ENCODE results near the gene VEZT.
"Not testable (repeated sequence)": the region's sequence is repeated elsewhere in the genome, so short reads cannot be mapped to it uniquely, and the experiment has no call there.

The VEZT gene

DNA sequence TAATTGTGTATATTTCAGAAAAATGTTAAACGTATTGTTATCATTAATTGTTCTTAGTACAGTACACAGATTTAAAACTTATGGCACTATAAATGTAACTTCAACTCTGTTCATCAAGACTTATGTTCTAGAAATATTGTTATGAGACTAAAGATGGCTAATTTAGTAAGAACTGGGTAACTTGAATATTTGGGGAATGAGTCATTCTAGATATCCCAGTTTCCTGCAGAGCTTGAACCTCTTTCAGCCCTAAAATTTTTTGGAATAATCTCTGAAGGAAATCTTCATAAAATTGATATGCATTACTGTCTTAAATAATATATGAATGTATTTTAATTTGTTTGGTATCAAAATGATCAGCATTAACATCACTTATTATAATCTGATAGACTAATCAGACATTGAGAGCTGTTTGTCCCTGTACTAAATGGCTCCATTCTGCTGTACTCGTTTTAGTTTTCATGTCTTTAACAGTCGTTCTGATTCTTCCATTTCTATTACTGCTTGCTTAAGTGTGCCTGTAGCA is 87.1 kb downstream of the VEZT start:
- no peaks in the 10 kb centered on the region for H3K79me2 ChIP-seq (ENCODE audit: control insufficient read depth, insufficient read depth, low read length, poor library complexity)
- H4K8ac ChIP-seq (ENCODE audit: low read depth, low read length): no peak overlapping the region
- H3K23ac ChIP-seq (ENCODE audit: low read length): no peak overlapping the region
- H3K27ac ChIP-seq (ENCODE audit: low read depth, low read length): no peak overlapping the region
- H3K18ac ChIP-seq (ENCODE audit: low read length): no peak overlapping the region
- H3K14ac ChIP-seq (ENCODE audit: low read length): no peak overlapping the region
- H3K79me1 ChIP-seq (ENCODE audit: low read length): no peaks in the 10 kb centered on the region
- peak in 1 of 2 donors; percentile 21 for DNase-seq
- H4K91ac ChIP-seq (ENCODE audit: low read depth, low read length): no peak overlapping the region
- no peak overlapping the region for H2AFZ ChIP-seq (ENCODE audit: insufficient read depth, low read length, poor library complexity)
- H3K27me3 ChIP-seq (ENCODE audit: insufficient read depth, low read length): no peaks in the 10 kb centered on the region
- H3K36me3 ChIP-seq (ENCODE audit: control insufficient read depth in 1 of 2, insufficient read depth in 2 of 2, low read length in 2 of 2): peaks cover 9 to 10% of the 10 kb centered on the region in 2 experiments
- H3K4me2 ChIP-seq (ENCODE audit: low read length): no peak overlapping the region
- no peak overlapping the region for H4K12ac ChIP-seq (ENCODE audit: low read depth, low read length)
- H3K9me3 ChIP-seq (ENCODE audit: insufficient read depth, low read depth, low read length): no peaks in the 10 kb centered on the region
- no peak overlapping the region for H2AK5ac ChIP-seq (ENCODE audit: low read length)
- no peak overlapping the region for H2BK5ac ChIP-seq (ENCODE audit: low read depth, low read length, poor library complexity)
- no peaks in the 10 kb centered on the region for H3K4me1 ChIP-seq (ENCODE audit: control insufficient read depth in 1 of 2, insufficient read depth in 2 of 2, low read length in 2 of 2)
- no peak overlapping the region for H3K4ac ChIP-seq (ENCODE audit: low read depth, low read length)
- H3K4me3 ChIP-seq (ENCODE audit: low read depth, low read length): no peak overlapping the region
- WGBS (ENCODE audit: extremely low coverage, insufficient coverage, insufficient read length): no CpG with 5 or more reads among the region's 3 CpGs
- H2BK12ac ChIP-seq (ENCODE audit: low read length): no peak overlapping the region
- H2BK120ac ChIP-seq (ENCODE audit: insufficient read depth, low read length, poor library complexity): no peak overlapping the region
- no peak overlapping the region for H3K9ac ChIP-seq (ENCODE audit: low read length)

DNA sequence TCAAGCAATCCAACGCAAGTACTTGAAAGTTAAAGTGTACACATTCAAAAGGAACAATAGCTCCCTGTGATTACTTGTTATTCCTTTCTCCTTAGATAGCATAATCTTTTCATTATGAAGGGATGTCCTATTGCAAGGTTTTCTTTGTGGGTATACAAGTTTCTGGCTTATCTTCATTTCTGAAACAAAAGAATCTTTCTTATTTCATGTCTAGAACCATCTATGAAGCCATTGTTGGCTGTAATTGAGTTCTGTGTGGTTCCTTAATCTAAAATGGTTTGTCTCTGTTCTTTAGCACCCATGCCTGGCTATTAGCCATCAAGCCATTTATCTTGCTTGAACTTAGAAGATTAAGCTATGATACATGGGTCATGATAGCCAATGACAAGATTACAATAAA is 95.0 kb downstream of the VEZT start:
- WGBS (ENCODE audit: extremely low coverage, insufficient coverage, insufficient read length): no CpG with 5 or more reads among the region's 1 CpG
- no peak for DNase-seq
- no peak overlapping the region for H2BK12ac ChIP-seq (ENCODE audit: low read length)
- no peak overlapping the region for H4K8ac ChIP-seq (ENCODE audit: low read depth, low read length)
- no peak overlapping the region for H2BK120ac ChIP-seq (ENCODE audit: insufficient read depth, low read length, poor library complexity)
- no peak overlapping the region for H3K18ac ChIP-seq (ENCODE audit: low read length)
- H3K79me1 ChIP-seq (ENCODE audit: low read length): no peaks in the 10 kb centered on the region
- H3K14ac ChIP-seq (ENCODE audit: low read length): no peak overlapping the region
- H2BK5ac ChIP-seq (ENCODE audit: low read depth, low read length, poor library complexity): no peak overlapping the region
- no peak overlapping the region for H3K4me3 ChIP-seq (ENCODE audit: low read depth, low read length)
- no peak overlapping the region for H2AFZ ChIP-seq (ENCODE audit: insufficient read depth, low read length, poor library complexity)
- no peak overlapping the region for H4K91ac ChIP-seq (ENCODE audit: low read depth, low read length)
- no peaks in the 10 kb centered on the region for H3K4me1 ChIP-seq (ENCODE audit: control insufficient read depth in 1 of 2, insufficient read depth in 2 of 2, low read length in 2 of 2)
- no peak overlapping the region for H3K23ac ChIP-seq (ENCODE audit: low read length)
- no peak overlapping the region for H3K4me2 ChIP-seq (ENCODE audit: low read length)
- no peak overlapping the region for H3K27ac ChIP-seq (ENCODE audit: low read depth, low read length)
- no peaks in the 10 kb centered on the region for H3K79me2 ChIP-seq (ENCODE audit: control insufficient read depth, insufficient read depth, low read length, poor library complexity)
- H3K9me3 ChIP-seq (ENCODE audit: insufficient read depth, low read depth, low read length): no peaks in the 10 kb centered on the region
- H3K4ac ChIP-seq (ENCODE audit: low read depth, low read length): no peak overlapping the region
- no peak overlapping the region for H3K9ac ChIP-seq (ENCODE audit: low read length)
- no peak overlapping the region for H4K12ac ChIP-seq (ENCODE audit: low read depth, low read length)
- H3K36me3 ChIP-seq (ENCODE audit: control insufficient read depth in 1 of 2, insufficient read depth in 2 of 2, low read length in 2 of 2): peaks cover 3 to 4% of the 10 kb centered on the region in 2 experiments
- H3K27me3 ChIP-seq (ENCODE audit: insufficient read depth, low read length): no peaks in the 10 kb centered on the region
- H2AK5ac ChIP-seq (ENCODE audit: low read length): no peak overlapping the region

DNA sequence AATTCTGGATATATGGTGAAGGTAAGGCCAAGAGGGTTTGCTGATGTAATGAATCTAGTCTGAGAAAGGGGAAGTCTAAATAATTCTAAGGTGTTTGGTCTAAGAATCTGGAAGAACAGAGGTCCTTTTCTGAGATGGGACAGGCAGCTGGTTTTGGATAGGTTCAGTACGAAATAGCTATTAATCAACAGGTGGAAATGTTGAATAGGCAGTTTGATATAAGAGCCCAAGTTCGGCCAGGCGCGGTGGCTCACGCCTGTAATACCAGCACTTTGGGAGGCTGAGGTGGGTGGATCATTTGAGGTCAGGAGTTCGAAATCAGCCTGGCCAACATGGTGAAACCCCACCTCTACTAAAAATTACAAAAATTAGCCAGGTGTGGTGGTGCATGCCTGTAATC is 97.1 kb downstream of the VEZT start:
- H3K4me3 ChIP-seq (ENCODE audit: low read depth, low read length); H2AFZ ChIP-seq (ENCODE audit: insufficient read depth, low read length, poor library complexity); H2BK120ac ChIP-seq (ENCODE audit: insufficient read depth, low read length, poor library complexity); H3K23ac ChIP-seq (ENCODE audit: low read length); H3K9me3 ChIP-seq (ENCODE audit: insufficient read depth, low read depth, low read length); H3K9ac ChIP-seq (ENCODE audit: low read length); H4K12ac ChIP-seq (ENCODE audit: low read depth, low read length); H3K79me2 ChIP-seq (ENCODE audit: control insufficient read depth, insufficient read depth, low read length, poor library complexity); H3K14ac ChIP-seq (ENCODE audit: low read length); H3K27ac ChIP-seq (ENCODE audit: low read depth, low read length); H3K79me1 ChIP-seq (ENCODE audit: low read length); H3K27me3 ChIP-seq (ENCODE audit: insufficient read depth, low read length); H3K4me2 ChIP-seq (ENCODE audit: low read length); H3K18ac ChIP-seq (ENCODE audit: low read length); H3K4me1 ChIP-seq (ENCODE audit: control insufficient read depth in 1 of 2, insufficient read depth in 2 of 2, low read length in 2 of 2); H3K4ac ChIP-seq (ENCODE audit: low read depth, low read length); H4K8ac ChIP-seq (ENCODE audit: low read depth, low read length); H4K91ac ChIP-seq (ENCODE audit: low read depth, low read length); H2BK12ac ChIP-seq (ENCODE audit: low read length); H2AK5ac ChIP-seq (ENCODE audit: low read length); H2BK5ac ChIP-seq (ENCODE audit: low read depth, low read length, poor library complexity); H3K36me3 ChIP-seq (ENCODE audit: control insufficient read depth in 1 of 2, insufficient read depth in 2 of 2, low read length in 2 of 2): not testable (repeated sequence)
- WGBS (ENCODE audit: extremely low coverage, insufficient coverage, insufficient read length): no CpG with 5 or more reads among the region's 6 CpGs
- DNase-seq: peak; percentile 4 to 36

DNA sequence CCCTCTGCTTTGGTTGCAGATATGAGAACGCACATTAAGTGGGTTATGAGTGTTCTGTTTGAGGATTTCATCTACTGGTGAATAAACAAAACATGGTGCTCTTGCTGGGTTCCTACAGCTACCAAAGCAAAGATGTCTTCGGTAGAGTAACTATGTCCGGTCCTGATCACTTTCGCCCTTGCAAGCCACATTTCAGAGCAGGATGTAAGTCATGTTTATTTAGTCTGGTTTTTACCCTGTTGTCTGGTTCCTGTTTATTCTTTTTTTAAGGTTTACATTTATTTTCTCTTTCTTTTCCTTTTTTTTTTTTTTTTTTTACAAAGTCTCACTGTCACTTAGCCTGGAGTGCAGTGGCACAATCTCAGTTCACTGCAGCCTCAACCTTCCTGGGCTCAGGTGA is 99.2 kb downstream of the VEZT start:
- DNase-seq: no peak
- Histone ChIP-seq H2AFZ (ENCODE audit: insufficient read depth, low read length, poor library complexity) (no peak overlapping the region), H3K23ac (ENCODE audit: low read length) (no peak overlapping the region), H2AK5ac (ENCODE audit: low read length) (no peak overlapping the region), H3K4me1 (ENCODE audit: control insufficient read depth in 1 of 2, insufficient read depth in 2 of 2, low read length in 2 of 2) (no peaks in the 10 kb centered on the region), H3K4ac (ENCODE audit: low read depth, low read length) (no peak overlapping the region), H4K8ac (ENCODE audit: low read depth, low read length) (no peak overlapping the region), H3K79me2 (ENCODE audit: control insufficient read depth, insufficient read depth, low read length, poor library complexity) (no peaks in the 10 kb centered on the region), H3K9me3 (ENCODE audit: insufficient read depth, low read depth, low read length) (no peaks in the 10 kb centered on the region), H3K14ac (ENCODE audit: low read length) (no peak overlapping the region), H2BK5ac (ENCODE audit: low read depth, low read length, poor library complexity) (no peak overlapping the region), H3K27me3 (ENCODE audit: insufficient read depth, low read length) (no peaks in the 10 kb centered on the region), H3K9ac (ENCODE audit: low read length) (no peak overlapping the region), H3K36me3 (ENCODE audit: control insufficient read depth in 1 of 2, insufficient read depth in 2 of 2, low read length in 2 of 2) (no peaks in the 10 kb centered on the region), H2BK12ac (ENCODE audit: low read length) (no peak overlapping the region), H3K18ac (ENCODE audit: low read length) (no peak overlapping the region), H3K4me3 (ENCODE audit: low read depth, low read length) (no peak overlapping the region), H4K91ac (ENCODE audit: low read depth, low read length) (no peak overlapping the region), H3K79me1 (ENCODE audit: low read length) (no peaks in the 10 kb centered on the region), H3K4me2 (ENCODE audit: low read length) (no peak overlapping the region), H2BK120ac (ENCODE audit: insufficient read depth, low read length, poor library complexity) (no peak overlapping the region), H3K27ac (ENCODE audit: low read depth, low read length) (no peak overlapping the region), H4K12ac (ENCODE audit: low read depth, low read length) (no peak overlapping the region)
- no CpG with 5 or more reads among the region's 4 CpGs for WGBS (ENCODE audit: extremely low coverage, insufficient coverage, insufficient read length)
